A375 (cell line): ENCODE results near the gene PROM2. TPM values are rescaled to one million over a fixed set of nuclear protein-coding genes. Genes with fewer than 3 reads are reported as not detected.

Source experiments
- total RNA-seq: library from RNA; depleted of rRNA; stranded (reverse); fragments of >200 nt; shearing (Covaris generic); gene quantifications from 2 replicates; pipeline ENCODE4 v1.2.3, GENCODE V29; 2014; rRNA removed

Gene PROM2
- total RNA-seq: 0.15 and 0.66 TPM in 2 replicates

GRCh38 chr2:95274291-95275150 is at the start of gene PROM2:
PROM2 (plus strand) TSS chr2:95274449; CDS start chr2:95274586, 137 bp downstream.

DNA sequence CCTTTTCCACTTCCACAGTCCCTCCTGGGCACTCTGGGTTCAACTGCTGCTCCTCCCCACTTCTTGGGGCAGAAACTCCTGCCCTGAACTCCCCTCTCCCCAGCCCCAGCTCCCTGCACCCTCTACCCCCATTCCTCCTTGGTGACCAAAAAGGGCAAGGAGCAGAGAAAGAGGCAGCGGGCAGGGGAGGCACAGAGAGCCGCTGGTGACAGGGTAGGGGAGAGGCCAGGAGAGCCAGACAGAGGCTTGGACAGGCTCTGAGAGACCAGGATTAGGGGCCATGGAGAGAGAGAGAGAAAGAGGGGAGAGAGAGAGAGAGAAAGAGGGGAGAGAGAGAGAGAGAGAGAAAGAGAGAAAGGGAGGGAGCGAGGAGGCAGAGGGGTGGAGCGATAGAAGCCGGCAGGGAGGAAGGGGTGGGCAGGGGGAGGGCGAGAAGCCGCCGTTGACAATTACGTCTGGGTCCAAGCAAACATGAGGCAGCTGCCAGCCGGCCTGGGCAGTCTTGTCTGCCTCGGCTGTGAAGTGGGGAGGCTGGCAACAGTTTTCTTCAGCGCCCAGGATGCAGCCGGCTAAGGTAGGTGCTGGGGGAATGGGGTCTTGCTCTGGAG is 22.7 kb downstream of the PROM2 start, which contains the start of gene KCNIP3:
Gene KCNIP3, plus strand, starts transcription at position 468 of the 608 bp plus-strand sequence. Its CDS starts 92 bp downstream, at position 560.

Other genes with a start within 250 kb of the PROM2 start
- not detected in 2 replicates for gene MAL, start 248.7 kb upstream of the PROM2 start, total RNA-seq
- 47.4 and 58.8 TPM in 2 replicates for gene MRPS5, start 152.6 kb upstream of the PROM2 start, total RNA-seq
- gene ZNF514, start 114.6 kb upstream of the PROM2 start, total RNA-seq: 5.9 and 7.1 TPM in 2 replicates
- gene ZNF2, start 108.6 kb upstream of the PROM2 start, total RNA-seq: 0.80 and 1.0 TPM in 2 replicates
- gene ZNF892, start 66.9 kb upstream of the PROM2 start, total RNA-seq: 2.9 and 3.0 TPM in 2 replicates
- 1.5 and 2.7 TPM in 2 replicates for gene KCNIP3, start 22.9 kb downstream of the PROM2 start, total RNA-seq
- gene FAHD2A, start 128.3 kb downstream of the PROM2 start, total RNA-seq: 20.6 and 24.6 TPM in 2 replicates
- 0.29 and 0.45 TPM in 2 replicates for gene TRIM43B, start 210.3 kb downstream of the PROM2 start, total RNA-seq